Testis (tissue), 3 donors: Measurements from ENCODE around the gene ANXA6. TPM values are rescaled to one million over a fixed set of nuclear protein-coding genes. Genes with fewer than 3 reads are reported as not detected.
A peak's percentile ranks its signal among the peaks of the same experiment; 100 is the strongest.

Experiments
- DNase-seq: peaks from one replicate; pipeline ENCODE4 v3.0.0-alpha.2; 2019
- H3K27ac ChIP-seq, 2 donors: fragments of 200-600 bp; sonication (generic); one replicate each; pipeline ENCODE4 v1.5.1; 2019
- H3K27me3 ChIP-seq: fragments of 200-600 bp; sonication (generic); one replicate; pipeline ENCODE4 v1.5.1; 2019
- H3K36me3 ChIP-seq: fragments of 200-600 bp; sonication (generic); one replicate; pipeline ENCODE4 v1.5.1; 2017; ENCODE audit warnings: low read depth; ENCODE audit errors: missing control alignments
- H3K4me1 ChIP-seq: fragments of 200-600 bp; sonication (generic); one replicate; pipeline ENCODE4 v1.5.1; 2019
- H3K4me3 ChIP-seq, 2 donors: fragments of 200-600 bp; sonication (generic); one replicate each; pipeline ENCODE4 v1.5.1; 2017 to 2019
- H3K9me3 ChIP-seq: fragments of 200-600 bp; sonication (generic); one replicate; pipeline ENCODE4 v1.5.1; 2017
- POLR2A ChIP-seq: fragments of 450-650 bp; IDR thresholded peaks from one replicate; pipeline ENCODE4 v1.6.1; 2017; ENCODE audit warnings: antibody characterized with exemption, mild to moderate bottlenecking, moderate library complexity
- WGBS, 2 donors: methylation state at CpG; one replicate each; pipeline ENCODE4 v1.1.5; 2018; 5-methylcytosine and 5-hydroxymethylcytosine counted together
- intact Hi-C: fragments of 100-400 bp; cut with DNase I; formaldehyde crosslinking; loops from one replicate; pipeline ENCODE4 v1.15.1; 2023; ENCODE audit warnings: low total_unique reads
- polyA plus RNA-seq: library from polyadenylated mRNA; stranded (reverse); fragments of 350-450 nt; fragmentation: Illumina TruSeq; extraction: RNeasy Lipid Tissue Mini Kit (QIAGEN cat#74804); gene quantifications from one replicate; pipeline ENCODE4 v1.2.3, GENCODE V29; 2014; ENCODE audit warnings: low read depth, low replicate concordance; ENCODE audit not compliant: insufficient read depth
- total RNA-seq, 2 donors: library from RNA; depleted of rRNA; stranded (reverse); fragments of >200 nt; gene quantifications; one replicate each; pipeline ENCODE4 v1.2.3, GENCODE V29; 2016
- TF ChIP-seq, protein P1 (sequence below), 3 experiments: fragments of 450-650 bp in 2 of 3; fragments of 200-600 bp in 1 of 3; sonication (generic) in 1 of 3; IDR thresholded peaks; one replicate each; pipeline ENCODE4 v1.5.1; 2016 to 2019; ENCODE audit warnings: antibody characterized with exemption in 3 of 3, mild to moderate bottlenecking in 2 of 3, moderate library complexity in 1 of 3

The ANXA6 gene
- total and polyA plus RNA-seq, 3 donors from 2014 or later, result 116 to 180 (median 152) TPM

- no peak overlapping the region for H3K27ac ChIP-seq
- no peaks in the 10 kb centered on the region for H3K4me1 ChIP-seq
- TF ChIP-seq POLR2A, result no peak
- intact Hi-C loops, result no loop called here
- H3K4me3 ChIP-seq, result no peak overlapping the region
- 62 to 68% methylated on average over 4 of the region's 4 CpGs for WGBS, 2 donors
- no peaks in the 10 kb centered on the region for H3K36me3 ChIP-seq
- DNase-seq, result no peak
- H3K27me3 ChIP-seq, result no peaks in the 10 kb centered on the region
- H3K9me3 ChIP-seq, result no peaks in the 10 kb centered on the region
Measured at GRCh38 chr5:151128817-151129216, 28.8 kb downstream of the ANXA6 start.

DNA sequence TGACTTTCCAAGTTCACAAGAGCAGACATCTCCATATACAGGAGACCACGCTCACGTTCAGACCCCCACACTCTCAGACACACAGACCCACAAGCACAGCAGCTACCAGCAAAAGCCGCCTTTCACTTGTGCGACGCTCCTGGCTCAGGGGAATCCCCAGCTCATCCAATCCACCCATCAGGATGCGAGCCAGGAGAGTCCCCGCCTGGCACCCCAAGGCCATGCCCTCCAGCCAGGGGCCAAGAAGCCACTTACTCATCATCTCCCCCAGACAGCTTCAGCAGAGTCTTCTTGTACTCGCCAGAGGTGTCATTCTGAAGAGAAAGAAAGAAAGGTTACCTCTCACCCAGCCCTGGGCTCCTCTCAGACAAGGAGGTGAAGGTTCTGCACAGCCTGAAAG lies 29.7 kb downstream of the ANXA6 start:
- DNase-seq, result no peak
- no peak for TF ChIP-seq POLR2A
- TF ChIP-seq, protein P1, sequence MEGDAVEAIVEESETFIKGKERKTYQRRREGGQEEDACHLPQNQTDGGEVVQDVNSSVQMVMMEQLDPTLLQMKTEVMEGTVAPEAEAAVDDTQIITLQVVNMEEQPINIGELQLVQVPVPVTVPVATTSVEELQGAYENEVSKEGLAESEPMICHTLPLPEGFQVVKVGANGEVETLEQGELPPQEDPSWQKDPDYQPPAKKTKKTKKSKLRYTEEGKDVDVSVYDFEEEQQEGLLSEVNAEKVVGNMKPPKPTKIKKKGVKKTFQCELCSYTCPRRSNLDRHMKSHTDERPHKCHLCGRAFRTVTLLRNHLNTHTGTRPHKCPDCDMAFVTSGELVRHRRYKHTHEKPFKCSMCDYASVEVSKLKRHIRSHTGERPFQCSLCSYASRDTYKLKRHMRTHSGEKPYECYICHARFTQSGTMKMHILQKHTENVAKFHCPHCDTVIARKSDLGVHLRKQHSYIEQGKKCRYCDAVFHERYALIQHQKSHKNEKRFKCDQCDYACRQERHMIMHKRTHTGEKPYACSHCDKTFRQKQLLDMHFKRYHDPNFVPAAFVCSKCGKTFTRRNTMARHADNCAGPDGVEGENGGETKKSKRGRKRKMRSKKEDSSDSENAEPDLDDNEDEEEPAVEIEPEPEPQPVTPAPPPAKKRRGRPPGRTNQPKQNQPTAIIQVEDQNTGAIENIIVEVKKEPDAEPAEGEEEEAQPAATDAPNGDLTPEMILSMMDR (IDR thresholded peaks at IDR 0.05), result no peak
- Histone ChIP-seq H3K4me3 (no peak overlapping the region), H3K4me1 (no peaks in the 10 kb centered on the region), H3K36me3 (no peaks in the 10 kb centered on the region), H3K27me3 (no peaks in the 10 kb centered on the region), H3K9me3 (no peaks in the 10 kb centered on the region), H3K27ac (no peak overlapping the region)
- intact Hi-C loops, result no loop called here
- 62 to 89% methylated on average over 7 to 8 of the region's 8 CpGs for WGBS, 2 donors

DNA sequence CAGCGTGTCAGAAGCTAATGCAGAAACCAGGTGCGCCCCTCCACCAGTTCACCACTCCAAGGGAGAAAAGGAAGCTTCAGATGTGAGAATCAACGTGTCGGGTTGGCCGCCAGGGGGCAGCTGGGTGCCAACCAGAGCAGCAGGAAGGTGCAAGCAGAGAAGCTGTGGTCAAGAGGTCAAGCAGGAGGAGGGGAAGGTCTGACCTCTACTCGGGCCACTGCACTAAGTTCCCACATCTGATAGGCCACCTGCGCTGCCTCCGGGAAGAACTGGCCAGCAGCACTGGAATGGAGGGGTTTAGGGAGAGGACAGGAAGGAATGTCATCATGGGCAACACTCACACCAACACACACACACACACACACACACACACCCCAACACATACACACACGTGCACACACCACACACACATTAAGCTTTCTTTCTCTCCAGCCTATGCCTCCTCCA lies 31.4 kb downstream of the ANXA6 start:
- Histone ChIP-seq H3K4me3 (no peak overlapping the region), H3K36me3 (no peaks in the 10 kb centered on the region)
- DNase-seq, result peak; percentile 84

GRCh38 chr5:151125421-151125820 lies 32.2 kb downstream of the ANXA6 start:
- Histone ChIP-seq H3K4me1 (no peaks in the 10 kb centered on the region), H3K27me3 (no peaks in the 10 kb centered on the region), H3K36me3 (no peaks in the 10 kb centered on the region), H3K4me3 (no peak overlapping the region), H3K27ac (no peak overlapping the region), H3K9me3 (no peaks in the 10 kb centered on the region)
- DNase-seq, result no peak
- 68 to 78% methylated on average over 7 of the region's 7 CpGs for WGBS, 2 donors
- TF ChIP-seq POLR2A, result no peak
- TF ChIP-seq, protein P1 (IDR thresholded peaks at IDR 0.05), result no peak
- intact Hi-C loops, result no loop called here

More for the DNA sequence above, 31.4 kb downstream of the ANXA6 start:
- WGBS, 2 donors, result 17 to 39% methylated on average over 9 of the region's 9 CpGs
- Histone ChIP-seq H3K9me3 (no peaks in the 10 kb centered on the region), H3K27ac (no peak overlapping the region), H3K27me3 (no peaks in the 10 kb centered on the region), H3K4me1 (no peaks in the 10 kb centered on the region)
- TF ChIP-seq, protein P1 (IDR thresholded peaks at IDR 0.05), result peak; percentile 70 to 78 (median 72)
- no peak for TF ChIP-seq POLR2A
- intact Hi-C loops, result no loop called here

- H3K27ac ChIP-seq, result no peak overlapping the region
- intact Hi-C loops, result loop anchor here (5.0 kb wide), 1 partner anchor 43 kb away; no protein-coding TSS in a partner anchor
- peak; percentile 43 for DNase-seq
- no peaks in the 10 kb centered on the region for H3K4me1 ChIP-seq
- 72 to 79% methylated on average over 14 to 17 of the region's 17 CpGs for WGBS, 2 donors
- TF ChIP-seq, protein P1 (IDR thresholded peaks at IDR 0.05), result no peak
- no peak for TF ChIP-seq POLR2A
- no peaks in the 10 kb centered on the region for H3K27me3 ChIP-seq
- H3K36me3 ChIP-seq, result no peaks in the 10 kb centered on the region
- H3K9me3 ChIP-seq, result no peaks in the 10 kb centered on the region
- no peak overlapping the region for H3K4me3 ChIP-seq
Measured at GRCh38 chr5:151123897-151124751, 33.5 kb downstream of the ANXA6 start.
